CD4-positive, alpha-beta T cell treated with Interleukin-6 at 100 ng/mL for 8 hours (primary cell): ENCODE measurements around the gene DCD.
A peak's percentile ranks its signal among the peaks of the same experiment; 100 is the strongest.

Source experiments
- DNase-seq: peaks from one replicate; pipeline ENCODE4 v3.0.0-alpha.2; 2020; ENCODE audit warnings: mixed read lengths, low spot score

DCD gene

DNA sequence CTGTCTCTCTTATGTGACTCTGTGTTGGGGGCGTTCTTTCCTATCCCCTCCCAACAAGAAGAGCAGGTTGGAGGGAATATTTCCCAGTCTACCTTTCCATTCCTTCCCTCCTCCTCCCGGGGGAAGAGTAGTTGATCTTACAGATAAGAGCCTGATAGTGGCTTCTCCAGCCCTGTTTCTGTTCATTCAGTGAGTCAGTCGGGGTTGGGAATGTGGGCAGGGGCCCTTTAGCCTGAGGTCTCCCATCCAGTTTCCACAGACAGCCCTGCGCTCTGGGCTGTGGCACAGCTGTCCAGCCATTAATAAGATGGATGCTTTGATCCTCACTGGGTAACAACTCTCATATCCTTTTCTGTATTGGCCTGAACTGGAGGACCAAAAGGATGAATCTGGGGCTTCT is 41.6 kb downstream of the DCD start:
- DNase-seq: no peak

DNA sequence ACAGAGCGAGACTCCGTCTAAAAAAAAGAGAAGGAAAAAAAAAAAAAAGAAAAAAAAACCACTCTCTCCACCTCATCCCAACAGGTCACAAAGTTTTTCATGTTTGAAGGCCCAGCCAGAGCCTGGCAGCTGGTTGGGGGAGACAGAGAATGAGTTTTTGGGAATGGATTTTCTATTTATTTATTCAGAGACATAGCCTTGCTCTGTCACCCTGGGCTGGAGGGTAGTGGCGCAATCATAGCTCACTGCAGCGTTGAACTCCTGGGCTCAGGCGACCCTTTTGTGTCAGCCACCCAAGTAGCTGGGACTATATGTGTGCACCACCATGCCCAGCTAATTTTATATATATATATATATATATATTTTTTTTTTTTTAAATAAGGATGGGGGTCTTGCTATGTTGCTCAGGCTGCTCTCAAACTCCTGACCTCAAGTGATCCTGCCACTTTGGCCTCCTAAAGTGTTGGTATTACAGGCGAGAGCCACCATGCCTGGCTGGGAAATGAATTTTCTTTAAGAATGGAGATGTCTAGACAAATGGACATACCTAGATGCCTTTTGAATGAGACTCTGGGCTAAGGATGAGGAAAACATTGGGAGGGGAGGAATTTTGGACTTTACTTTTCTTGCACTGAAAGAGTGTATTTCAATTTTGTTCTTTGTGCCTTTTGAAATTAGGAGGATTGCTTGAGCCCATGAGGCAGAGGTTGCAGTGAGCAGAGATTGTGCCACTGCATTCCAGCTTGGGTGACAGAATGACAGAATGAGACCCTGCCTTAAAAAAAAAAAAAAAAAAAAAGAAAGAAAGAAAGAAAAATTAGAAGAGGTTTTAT is 42.8 kb downstream of the DCD start:
- DNase-seq: no peak

DNA sequence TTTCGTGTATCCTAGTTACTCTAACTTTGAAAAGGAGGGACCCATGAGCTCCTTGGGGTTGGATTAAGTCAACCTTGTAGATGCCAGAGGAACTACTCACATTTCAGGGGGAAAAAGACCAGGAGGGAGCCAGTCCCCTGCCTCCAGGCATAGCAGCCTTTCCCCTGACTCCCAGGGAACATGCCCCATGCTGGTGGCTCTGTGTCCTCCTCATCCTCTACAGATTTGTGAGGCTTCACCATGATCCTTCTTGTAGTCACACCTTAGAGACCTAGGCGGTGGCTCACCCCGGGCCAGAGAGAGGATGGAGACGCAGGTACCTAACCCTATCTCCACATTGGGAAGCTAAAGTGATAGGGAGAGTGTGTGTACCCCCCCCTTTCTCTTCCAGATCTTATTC is 43.7 kb downstream of the DCD start:
- no peak for DNase-seq

DNA sequence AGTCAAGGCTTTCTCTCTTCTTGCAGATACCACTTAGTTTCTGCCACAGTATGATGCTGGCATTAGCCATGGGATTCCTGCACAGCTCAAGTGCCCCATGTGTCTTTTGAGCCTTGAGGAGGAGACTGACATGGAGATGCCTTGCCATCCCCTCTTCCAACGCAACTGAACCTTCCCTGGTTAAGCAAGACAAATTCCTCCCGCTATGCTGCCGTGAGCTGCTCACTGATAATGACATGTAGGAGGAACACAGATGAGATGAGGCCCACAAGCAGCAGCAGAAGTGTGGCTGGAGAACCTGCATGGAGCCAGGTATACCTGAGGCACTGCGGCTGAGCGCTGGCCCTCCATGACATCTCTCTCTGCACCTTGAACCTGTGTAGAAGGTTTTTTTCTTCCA is 44.3 kb downstream of the DCD start:
- DNase-seq: no peak

DNA sequence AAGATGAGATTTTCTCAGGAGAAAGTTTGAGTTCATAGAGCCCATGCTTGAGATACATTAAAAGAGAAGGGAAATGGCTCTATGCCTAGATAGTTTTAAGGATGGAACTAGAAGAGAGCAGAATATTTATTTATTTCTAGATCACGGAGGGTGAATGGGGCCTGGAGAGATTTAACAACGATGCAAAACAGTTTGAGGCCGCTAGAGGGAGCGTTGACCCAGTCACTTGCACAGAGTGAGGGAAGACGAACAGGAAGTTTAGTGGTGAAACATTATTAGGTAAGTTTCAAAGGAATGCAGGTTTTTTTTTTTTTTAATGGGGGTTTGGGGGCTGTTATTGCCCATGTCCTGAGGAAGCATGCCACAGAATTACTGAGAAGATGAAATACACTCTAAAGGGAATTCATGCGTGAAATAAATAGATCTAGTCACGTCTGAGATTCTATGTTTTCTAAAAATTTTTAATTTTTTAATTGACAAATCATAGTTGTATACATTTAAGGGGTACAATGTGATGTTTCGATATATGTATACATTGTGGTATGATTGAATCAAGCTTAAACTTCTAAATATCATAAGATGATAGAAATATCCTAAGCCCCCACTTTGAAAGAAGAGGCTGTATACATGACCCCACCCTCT is 44.9 kb downstream of the DCD start:
- DNase-seq: peak; percentile 68

DNA sequence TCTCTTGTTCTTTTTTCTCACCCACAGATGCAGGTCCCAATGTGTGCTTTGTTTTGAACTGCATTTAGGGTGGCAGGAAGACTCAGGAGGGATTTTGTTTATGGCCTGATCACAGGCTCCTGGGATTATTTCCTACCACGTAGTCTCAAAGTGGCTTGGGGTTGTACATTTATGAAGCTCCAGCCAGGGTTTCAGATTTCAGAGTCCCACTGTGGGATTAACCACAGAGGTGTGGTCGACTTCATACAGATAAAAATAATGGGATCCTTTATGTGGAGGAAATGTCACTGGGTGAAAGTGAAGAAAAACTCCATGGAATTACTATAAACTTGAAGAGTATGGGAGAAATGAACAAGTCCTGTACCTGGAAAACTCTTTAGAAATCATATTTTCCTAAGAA is 45.5 kb downstream of the DCD start:
- DNase-seq: no peak

DNA sequence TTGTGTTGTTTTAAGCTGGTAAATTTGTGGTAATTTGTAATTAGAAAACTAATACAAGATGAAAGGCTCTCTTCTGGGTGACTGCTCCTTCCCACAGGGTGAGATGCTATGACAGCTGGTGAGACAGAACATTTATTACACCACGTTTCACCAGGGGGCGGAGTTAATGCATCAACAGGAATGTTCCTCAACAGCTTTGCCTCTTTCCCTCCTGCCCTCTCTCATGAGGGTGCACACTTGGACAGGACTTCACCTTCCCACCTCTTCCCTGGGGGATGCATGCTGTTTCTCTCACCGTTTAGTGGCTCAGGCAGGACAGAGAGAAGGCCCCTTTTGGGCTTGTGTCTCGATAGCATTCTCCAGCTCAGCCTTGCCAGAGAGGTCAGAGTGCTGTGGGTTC is 46.3 kb downstream of the DCD start:
- no peak for DNase-seq

DNA sequence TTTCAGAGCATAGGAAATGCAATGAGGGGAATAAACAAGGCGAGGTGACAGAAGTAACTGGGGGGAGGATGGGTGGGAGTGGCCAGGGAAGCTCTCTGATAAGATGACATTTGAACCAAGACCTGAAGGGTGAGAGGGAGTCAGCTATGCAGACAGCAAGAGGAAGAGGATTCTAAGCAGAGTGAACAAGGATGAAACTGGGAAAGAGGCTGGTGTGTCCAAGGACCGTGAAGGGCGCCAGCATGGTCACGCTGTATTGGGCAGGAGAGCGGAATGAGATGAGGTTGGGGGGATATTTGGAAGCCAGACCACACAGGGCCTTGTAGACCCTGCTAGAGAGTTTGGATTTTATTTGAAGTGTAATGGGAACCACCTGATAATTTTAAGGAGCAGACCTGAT is 49.2 kb downstream of the DCD start:
- DNase-seq: no peak

DNA sequence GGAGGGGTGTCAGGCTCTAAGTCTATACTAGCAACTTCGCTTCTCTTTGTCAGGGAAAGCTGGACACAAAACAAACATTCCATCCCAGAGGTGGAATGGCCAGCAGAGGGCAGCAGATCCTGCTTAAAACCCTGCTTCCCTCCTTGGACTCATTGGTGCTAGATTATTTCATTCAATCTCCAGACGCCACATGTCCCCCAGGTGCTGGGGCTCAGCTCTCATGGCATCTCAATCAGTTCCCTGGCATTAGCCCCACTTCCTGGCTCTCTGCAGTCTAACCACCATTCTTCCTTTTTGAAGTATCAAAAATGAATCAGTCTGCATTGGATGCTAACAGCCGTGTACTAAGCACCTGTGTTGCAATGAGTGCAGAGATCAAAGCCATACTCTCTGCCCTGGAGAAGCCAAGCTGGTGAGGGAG is 51.6 kb downstream of the DCD start:
- peak; percentile 41 for DNase-seq

DNA sequence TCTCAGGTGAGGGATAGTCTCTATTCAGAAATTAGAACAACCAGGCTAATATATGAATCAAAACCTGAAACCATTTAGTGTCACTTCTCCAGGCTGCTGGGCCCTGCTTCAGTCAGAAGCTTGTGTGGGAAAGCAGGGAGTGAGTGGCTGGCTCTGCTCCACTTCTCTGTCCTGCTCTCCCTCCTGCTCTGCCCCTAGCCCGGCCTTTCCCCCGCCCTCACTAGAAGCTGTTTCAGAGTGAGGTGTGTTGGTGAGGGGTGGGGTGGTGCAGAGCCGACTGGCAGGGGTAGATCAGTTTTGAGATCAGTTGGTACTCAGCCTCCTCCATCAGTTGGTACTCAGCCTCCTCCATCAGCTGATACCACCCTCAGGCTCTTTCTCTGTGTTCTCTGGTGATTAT is 52.7 kb downstream of the DCD start:
- DNase-seq: no peak
